ENCODE data around the gene CAVIN2. TPM values are rescaled to one million over a fixed set of nuclear protein-coding genes. Genes with fewer than 3 reads are reported as not detected.

Gene CAVIN2
- total and polyA plus RNA-seq, 2 donors, result 4.3 to 8.2 TPM

Other genes starting within 250 kb of the CAVIN2 start
- 26.9 TPM for gene NABP1, start 169.0 kb downstream of the CAVIN2 start, total RNA-seq
- 68.4 TPM for gene NABP1, start 169.0 kb downstream of the CAVIN2 start, polyA plus RNA-seq

Data from thymus (tissue), 2 donors.